Head of caudate nucleus (tissue), 42 donors: ENCODE results near the gene ABHD1.

Experiments used
- DNase-seq, 42 donors: peaks; one replicate each; pipeline versions ENCODE4 v3.0.0 to v3.0.0-alpha.2; 2020 to 2021; ENCODE audit warnings: mixed read lengths in 7 of 42
- intact Hi-C: fragments of 100-400 bp; cut with DNase I; formaldehyde crosslinking; loops from one replicate; pipeline ENCODE4 v1.15.0; 2022

The ABHD1 gene

GRCh38 chr2:27085673-27086089, 37.9 kb upstream of the ABHD1 start:
- peak; percentile 53 to 89 (median 72) for DNase-seq
- intact Hi-C loops, result loop anchor here (5.0 to 10.0 kb wide), 3 partner anchors 33 to 123 kb away; partner anchors contain the start of genes AGBL5 and TMEM214

GRCh38 chr2:27086090-27086723, 37.4 kb upstream of the ABHD1 start:
- intact Hi-C loops, result loop anchor here (5.0 to 10.0 kb wide), 3 partner anchors 34 to 124 kb away; partner anchors contain the start of genes AGBL5 and TMEM214
- DNase-seq, result peak; percentile 86 to 99 (median 96)

DNA sequence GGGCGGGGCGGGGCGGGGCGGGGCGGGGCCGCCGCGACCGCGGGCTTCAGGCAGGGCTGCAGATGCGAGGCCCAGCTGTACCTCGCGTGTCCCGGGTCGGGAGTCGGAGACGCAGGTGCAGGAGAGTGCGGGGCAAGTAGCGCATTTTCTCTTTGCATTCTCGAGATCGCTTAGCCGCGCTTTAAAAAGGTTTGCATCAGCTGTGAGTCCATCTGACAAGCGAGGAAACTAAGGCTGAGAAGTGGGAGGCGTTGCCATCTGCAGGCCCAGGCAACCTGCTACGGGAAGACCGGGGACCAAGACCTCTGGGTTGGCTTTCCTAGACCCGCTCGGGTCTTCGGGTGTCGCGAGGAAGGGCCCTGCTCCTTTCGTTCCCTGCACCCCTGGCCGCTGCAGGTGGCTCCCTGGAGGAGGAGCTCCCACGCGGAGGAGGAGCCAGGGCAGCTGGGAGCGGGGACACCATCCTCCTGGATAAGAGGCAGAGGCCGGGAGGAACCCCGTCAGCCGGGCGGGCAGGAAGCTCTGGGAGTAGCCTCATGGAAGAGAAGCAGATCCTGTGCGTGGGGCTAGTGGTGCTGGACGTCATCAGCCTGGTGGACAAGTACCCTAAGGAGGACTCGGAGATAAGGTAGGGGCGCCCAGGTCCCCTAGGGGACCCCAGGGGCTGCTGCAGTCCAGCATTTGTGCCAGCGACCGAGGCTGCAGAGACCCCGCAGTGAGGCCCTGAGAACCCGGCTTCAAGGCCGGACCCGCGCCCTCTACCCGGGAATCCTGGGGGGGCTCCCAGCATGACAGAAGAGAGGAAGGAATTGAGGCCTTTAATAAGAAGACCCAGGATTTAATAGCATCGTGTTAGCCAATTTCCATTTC, 36.7 kb upstream of the ABHD1 start, which contains the start of gene KHK:
TSS of gene KHK (plus strand) at position 49 of the 870 bp plus-strand sequence. CDS start at position 537, 488 bp downstream.
- intact Hi-C loops, result loop anchor here (5.0 to 10.0 kb wide), 3 partner anchors 35 to 125 kb away; partner anchors contain the start of genes AGBL5 and TMEM214
- peak; percentile 35 to 85 (median 66) for DNase-seq

GRCh38 chr2:27087823-27088410, 35.7 kb upstream of the ABHD1 start:
- no peak for DNase-seq
- intact Hi-C loops, result loop anchor here (5.0 to 10.0 kb wide), 3 partner anchors 36 to 126 kb away; partner anchors contain the start of genes AGBL5 and TMEM214

- intact Hi-C loops, result loop anchor here (5.0 to 10.0 kb wide), 3 partner anchors 36 to 126 kb away; partner anchors contain the start of genes AGBL5 and TMEM214
- no peak for DNase-seq
Measured at GRCh38 chr2:27088634-27089033, 35.0 kb upstream of the ABHD1 start.

- intact Hi-C loops, result loop anchor here (5.0 to 10.0 kb wide), 3 partner anchors 37 to 127 kb away; partner anchors contain the start of genes AGBL5 and TMEM214
- no peak for DNase-seq
Measured at GRCh38 chr2:27089111-27089954, 34.3 kb upstream of the ABHD1 start.

GRCh38 chr2:27091746-27092695, 31.6 kb upstream of the ABHD1 start:
- DNase-seq, result no peak
- intact Hi-C loops, result loop anchor here (10.0 kb wide), 1 partner anchor 193 kb away; the partner anchor contains the start of gene TRIM54

GRCh38 chr2:27092696-27093429, 30.8 kb upstream of the ABHD1 start:
- intact Hi-C loops, result loop anchor here (10.0 kb wide), 1 partner anchor 192 kb away; the partner anchor contains the start of gene TRIM54

DNA sequence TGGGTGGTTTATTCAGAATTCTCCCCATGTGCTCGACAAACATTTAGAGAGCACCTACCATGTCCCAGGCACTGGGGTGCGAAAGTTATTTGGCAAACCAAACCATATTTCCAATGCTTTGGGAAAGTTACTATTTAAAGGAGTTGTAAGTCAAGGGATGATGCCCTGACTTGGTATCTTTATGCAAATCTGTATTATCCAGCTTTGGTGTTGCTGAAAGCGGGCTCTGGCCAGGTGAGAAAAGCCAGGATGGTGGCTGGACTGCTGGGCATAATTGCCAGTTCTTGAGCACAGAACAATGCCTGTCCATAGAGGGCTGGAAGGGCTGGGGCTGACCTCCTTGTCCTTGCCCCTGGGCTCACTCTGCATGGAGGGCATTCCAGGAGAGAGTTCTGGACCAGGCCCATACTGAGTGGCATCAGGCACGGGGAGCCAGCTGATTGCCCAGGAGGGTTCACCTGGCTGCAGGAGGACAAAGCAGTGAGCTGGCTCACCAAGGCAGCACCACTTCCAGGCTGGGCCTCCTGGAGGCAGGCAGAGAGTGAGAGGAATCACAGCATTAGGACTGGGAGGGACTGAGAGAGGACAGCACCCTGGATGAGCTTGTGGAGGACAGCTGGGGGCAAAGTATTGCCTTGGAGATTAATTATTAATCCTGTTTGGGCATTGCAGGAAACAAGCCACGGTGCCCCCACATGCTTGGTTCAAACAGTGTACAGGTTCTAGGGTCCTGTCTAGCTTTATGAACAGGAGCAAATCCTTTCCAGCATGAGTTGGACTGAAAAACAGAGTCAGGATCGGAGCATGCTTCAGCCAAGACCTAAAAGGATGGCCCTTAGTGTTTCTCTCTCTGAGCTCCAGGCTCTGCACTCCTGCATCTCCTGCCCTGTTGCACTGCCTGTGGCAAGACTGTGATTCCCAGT, 29.9 kb upstream of the ABHD1 start:
- no peak for DNase-seq
- intact Hi-C loops, result loop anchor here (10.0 kb wide), 1 partner anchor 191 kb away; the partner anchor contains the start of gene TRIM54

More at GRCh38 chr2:27092696-27093429, 30.8 kb upstream of the ABHD1 start:
- DNase-seq, result no peak

DNA sequence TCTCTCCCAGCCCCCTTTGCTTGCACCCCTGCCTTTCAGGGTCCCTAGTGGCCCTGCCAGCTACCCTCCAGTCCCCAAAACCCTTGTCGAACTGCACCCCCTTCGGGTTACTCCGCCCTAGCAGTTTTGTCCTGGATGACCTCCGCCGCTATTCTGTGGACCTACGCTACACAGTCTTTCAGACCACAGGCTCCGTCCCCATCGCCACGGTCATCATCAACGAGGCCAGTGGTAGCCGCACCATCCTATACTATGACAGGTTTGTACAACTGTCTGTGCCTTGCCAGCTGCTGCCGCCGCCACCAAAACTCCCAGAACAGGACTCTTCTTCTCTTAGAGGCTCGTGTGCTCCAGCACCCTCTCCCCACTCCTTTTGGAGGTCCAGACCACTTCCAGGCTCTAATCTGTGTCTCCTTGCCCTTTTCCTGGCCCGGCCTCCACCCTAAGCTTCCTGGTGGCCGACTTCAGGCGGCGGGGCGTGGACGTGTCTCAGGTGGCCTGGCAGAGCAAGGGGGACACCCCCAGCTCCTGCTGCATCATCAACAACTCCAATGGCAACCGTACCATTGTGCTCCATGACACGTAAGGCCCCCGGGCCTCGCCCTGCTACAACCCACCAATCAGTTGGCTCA, 29.1 kb upstream of the ABHD1 start:
- intact Hi-C loops, result loop anchor here (10.0 kb wide), 1 partner anchor 190 kb away; the partner anchor contains the start of gene TRIM54
- DNase-seq, result no peak

GRCh38 chr2:27095427-27095744, 28.2 kb upstream of the ABHD1 start:
- intact Hi-C loops, result loop anchor here (10.0 kb wide), 1 partner anchor 189 kb away; the partner anchor contains the start of gene TRIM54
- no peak for DNase-seq

DNA sequence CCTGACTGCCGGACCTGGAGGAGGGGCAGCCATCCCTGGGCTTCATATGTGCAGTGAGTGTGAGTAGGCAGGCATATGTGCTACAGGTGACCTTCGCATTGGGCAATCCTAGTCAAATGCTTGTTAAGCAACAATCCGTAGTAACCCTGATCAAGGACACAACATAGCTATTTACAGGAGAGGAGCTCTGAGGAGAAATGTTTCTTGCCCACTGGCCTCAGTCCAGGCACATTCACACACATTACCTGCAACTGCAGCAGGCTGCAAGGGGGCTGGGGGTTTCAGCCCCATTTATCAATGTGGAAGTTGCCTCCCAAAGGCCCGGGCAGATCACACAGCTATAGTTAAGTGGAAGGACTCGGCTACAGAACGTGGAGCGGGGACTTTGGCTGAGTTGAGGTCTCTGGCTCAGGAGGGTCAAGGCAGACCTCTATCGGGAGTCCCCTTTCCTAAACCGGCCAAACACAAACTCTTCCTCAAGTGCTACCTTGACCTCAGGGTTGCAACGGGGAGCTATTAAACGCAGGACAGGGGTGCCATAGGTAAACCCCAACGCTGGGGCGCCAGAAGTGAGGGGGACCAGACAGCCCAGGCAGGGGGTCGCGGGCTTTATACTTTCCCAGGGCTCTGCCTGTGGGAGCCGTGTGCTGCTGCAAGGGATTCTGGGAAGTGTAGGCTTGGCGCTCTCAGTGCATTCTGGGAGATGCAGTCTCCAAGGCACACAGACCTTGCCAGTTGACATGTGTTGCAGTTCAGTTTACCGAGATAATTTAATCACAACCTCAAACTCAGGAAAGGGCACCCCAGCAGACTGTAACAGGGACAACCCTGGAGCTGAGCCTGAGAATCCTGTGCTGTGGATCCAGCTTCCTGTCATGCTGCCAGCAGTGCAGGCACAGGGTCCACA, 27.6 kb upstream of the ABHD1 start:
- intact Hi-C loops, result loop anchor here (10.0 kb wide), 1 partner anchor 189 kb away; the partner anchor contains the start of gene TRIM54
- peak; percentile 58 to 91 (median 80) for DNase-seq

- no peak for DNase-seq
- intact Hi-C loops, result loop anchor here (10.0 kb wide), 1 partner anchor 188 kb away; the partner anchor contains the start of gene TRIM54
Measured at GRCh38 chr2:27096748-27097297, 26.8 kb upstream of the ABHD1 start.
